CD4-positive, alpha-beta T cell (primary cell): ENCODE results near the gene SACS. TPM values are rescaled to one million over a fixed set of nuclear protein-coding genes. Genes with fewer than 3 reads are reported as not detected.
"Not testable (repeated sequence)": the region's sequence is repeated elsewhere in the genome, so short reads cannot be mapped to it uniquely, and the experiment has no call there.

ENCODE experiments used
- ATAC-seq: fragments of 200-7000 bp; cut with Tn5 transposase; one replicate; pipeline ENCODE4 v1.10.0; 2022; ENCODE audit warnings: mild to moderate bottlenecking; ENCODE audit not compliant: poor library complexity
- CTCF ChIA-PET: fragments of 350-600 bp; sonication (Branson Sonifier 250); formaldehyde crosslinking; loops from one replicate; lab custom pipeline; 2021; ENCODE audit warnings: antibody characterized with exemption, inconsistent platforms; lab: Charles Lee
- POLR2A ChIA-PET: fragments of 350-600 bp; sonication (Branson Sonifier 250); formaldehyde crosslinking; loops from one replicate; lab custom pipeline; 2021; ENCODE audit warnings: antibody characterized with exemption, inconsistent platforms; lab: Charles Lee
- DNase-seq, 14 experiments: peaks; one replicate each; pipeline ENCODE4 v3.0.0-alpha.2; 2013 to 2020; ENCODE audit warnings: mixed read lengths in 2 of 14
- H3K27ac ChIP-seq, 2 donors: one replicate each; pipeline versions ENCODE4 v1.5.1 to v1.7.0; 2013; ENCODE audit warnings: low read length in 2 of 2, low read depth in 1 of 2, mild to moderate bottlenecking in 1 of 2
- H3K27me3 ChIP-seq, 2 experiments: 1 replicate in 1 of 2; 2 replicates in 1 of 2; pipeline versions ENCODE4 v1.6.1 to v1.7.0; 2013; ENCODE audit warnings: low read length in 2 of 2, control low read depth in 1 of 2, mild to moderate bottlenecking in 1 of 2, moderate library complexity in 1 of 2; ENCODE audit not compliant: insufficient read depth in 2 of 2, control insufficient read depth in 1 of 2
- H3K36me3 ChIP-seq: one replicate; pipeline ENCODE4 v1.6.1; 2013; ENCODE audit warnings: low read length, control low read depth; ENCODE audit not compliant: insufficient read depth
- H3K4me1 ChIP-seq: one replicate; pipeline ENCODE4 v1.6.1; 2013; ENCODE audit warnings: low read length, control low read depth; ENCODE audit not compliant: insufficient read depth
- H3K4me3 ChIP-seq: one replicate; pipeline ENCODE4 v1.5.1; 2013; ENCODE audit warnings: mild to moderate bottlenecking, low read length, moderate library complexity
- H3K9me3 ChIP-seq, 2 experiments: 1 replicate in 1 of 2; 2 replicates in 1 of 2; pipeline versions ENCODE4 v1.6.1 to v1.7.0; 2013; ENCODE audit warnings: low read length in 2 of 2, mild to moderate bottlenecking in 2 of 2, control low read depth in 1 of 2, moderate library complexity in 1 of 2; ENCODE audit not compliant: control insufficient read depth in 1 of 2, insufficient read depth in 1 of 2
- H3K27ac Mint-ChIP-seq: one replicate; pipeline ENCODE4 v1.8.0; 2020; ENCODE audit warnings: mixed read lengths
- H3K27me3 Mint-ChIP-seq: one replicate; pipeline ENCODE4 v1.8.0; 2021; ENCODE audit warnings: mixed read lengths
- H3K36me3 Mint-ChIP-seq: one replicate; pipeline ENCODE4 v1.8.0; 2021; ENCODE audit warnings: low read depth, mixed read lengths
- H3K4me1 Mint-ChIP-seq: one replicate; pipeline ENCODE4 v1.8.0; 2021; ENCODE audit warnings: low read depth, mixed read lengths
- H3K4me3 Mint-ChIP-seq: one replicate; pipeline ENCODE4 v1.8.0; 2020; ENCODE audit warnings: mild to moderate bottlenecking, mixed read lengths
- H3K9me3 Mint-ChIP-seq: one replicate; pipeline ENCODE4 v1.8.0; 2020; ENCODE audit warnings: mixed read lengths
- CTCF ChIP-seq: fragments of 200-600 bp; IDR thresholded peaks from one replicate; pipeline ENCODE4 v1.8.0; 2022; ENCODE audit warnings: antibody characterized with exemption, mild to moderate bottlenecking
- intact Hi-C, 2 experiments: fragments of 100-400 bp; cut with DNase I in 1 of 2; cut with micrococcal nuclease in 1 of 2; formaldehyde crosslinking; loops; one replicate each; pipeline versions ENCODE4 v1.15.1 to v1.9.0; 2023 to 2025; cut with DNase I, micrococcal nuclease
- total RNA-seq, 174 experiments: library from RNA in 2 of 174; stranded (reverse) in 2 of 174; gene quantifications; one replicate each; pipeline ENCODE4 v1.2.3 and lab custom pipeline; 2021 to 2026

The SACS gene
- total RNA-seq, 2 experiments from 2014 or later, result 8.7 to 11.6 TPM

- ATAC-seq, result no peak
- Mint-ChIP-seq H3K4me1 (no peaks in the 10 kb centered on the region), H3K9me3 (no peaks in the 10 kb centered on the region), H3K36me3 (no peaks in the 10 kb centered on the region), H3K27ac (no peak overlapping the region), H3K27me3 (no peaks in the 10 kb centered on the region), H3K4me3 (no peak overlapping the region)
- no peak for TF ChIP-seq CTCF
- H3K4me1 ChIP-seq, result no peaks in the 10 kb centered on the region
- no peak overlapping the region for H3K4me3 ChIP-seq
- ChIA-PET POLR2A (no interaction called here), CTCF (no interaction called here)
- H3K9me3 ChIP-seq, result no peaks in the 10 kb centered on the region
- H3K36me3 ChIP-seq, result no peaks in the 10 kb centered on the region
- no peaks in the 10 kb centered on the region for H3K27me3 ChIP-seq
- intact Hi-C loops, result no loop called here
- H3K27ac ChIP-seq, result no peak overlapping the region
- DNase-seq, result no peak
Observed at GRCh38 chr13:23411706-23412105, 21.8 kb downstream of the SACS start.

DNA sequence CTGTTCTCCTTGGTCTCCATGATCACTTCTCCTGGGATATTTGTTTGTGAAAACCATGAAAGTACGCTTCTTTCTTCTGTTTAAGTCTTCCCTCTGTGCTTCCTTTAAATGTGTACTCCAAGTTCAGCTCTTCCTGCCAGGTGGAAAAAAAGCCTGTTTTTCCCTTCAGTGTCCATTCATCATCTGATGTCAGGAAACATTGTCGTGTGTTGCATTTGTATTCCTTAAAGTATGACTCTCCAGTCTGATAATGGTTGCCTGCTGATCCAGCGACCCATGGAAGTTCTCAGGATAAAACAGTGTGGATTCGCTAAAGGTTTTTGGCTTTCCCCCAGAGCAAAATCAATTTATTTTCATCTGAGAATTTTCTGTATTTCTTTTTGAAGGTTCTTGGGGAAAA lies 22.3 kb downstream of the SACS start:
- H3K4me1 Mint-ChIP-seq, result no peaks in the 10 kb centered on the region
- no peaks in the 10 kb centered on the region for H3K27me3 Mint-ChIP-seq
- H3K36me3 Mint-ChIP-seq, result no peaks in the 10 kb centered on the region
- H3K27ac ChIP-seq, result no peak overlapping the region
- intact Hi-C loops, result no loop called here
- H3K27ac Mint-ChIP-seq, result no peak overlapping the region
- H3K4me3 Mint-ChIP-seq, result no peak overlapping the region
- DNase-seq (no peak), ATAC-seq (no peak)
- CTCF ChIA-PET, result no interaction called here
- POLR2A ChIA-PET, result no interaction called here
- no peaks in the 10 kb centered on the region for H3K4me1 ChIP-seq
- no peaks in the 10 kb centered on the region for H3K9me3 ChIP-seq
- no peaks in the 10 kb centered on the region for H3K36me3 ChIP-seq
- H3K27me3 ChIP-seq, result no peaks in the 10 kb centered on the region
- no peak for TF ChIP-seq CTCF
- no peaks in the 10 kb centered on the region for H3K9me3 Mint-ChIP-seq
- H3K4me3 ChIP-seq, result no peak overlapping the region

DNA sequence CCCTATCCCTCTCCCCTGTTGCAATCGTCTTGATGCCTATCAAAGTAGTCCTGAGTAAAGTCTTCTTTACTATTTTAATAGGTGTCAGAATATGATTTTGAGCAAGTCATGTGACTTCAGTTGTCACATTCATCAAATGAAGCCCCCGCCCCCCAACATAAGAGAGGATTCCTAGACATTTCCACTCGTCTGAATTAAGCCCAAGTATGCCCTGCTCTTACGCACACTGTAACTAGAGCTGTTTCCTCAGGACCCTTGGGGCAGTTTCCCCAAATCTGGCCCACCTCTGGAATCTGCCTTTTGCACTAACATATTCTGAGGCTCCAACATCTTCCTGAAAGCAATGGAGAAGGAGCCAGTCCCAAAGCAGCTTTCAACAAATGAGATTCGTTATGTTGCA lies 25.5 kb downstream of the SACS start:
- Mint-ChIP-seq H3K4me3 (no peak overlapping the region), H3K36me3 (no peaks in the 10 kb centered on the region), H3K27ac (no peak overlapping the region), H3K4me1 (no peaks in the 10 kb centered on the region), H3K9me3 (no peaks in the 10 kb centered on the region), H3K27me3 (no peaks in the 10 kb centered on the region)
- no peak for TF ChIP-seq CTCF
- intact Hi-C loops, result no loop called here
- DNase-seq (no peak), ATAC-seq (no peak)
- H3K4me3 ChIP-seq, result no peak overlapping the region
- ChIA-PET CTCF (interaction anchor here (1.2 kb wide), 1 partner anchor 15 kb away, joined by 4 read pairs; no protein-coding TSS in a partner anchor), POLR2A (no interaction called here)
- H3K9me3 ChIP-seq, result no peaks in the 10 kb centered on the region
- no peaks in the 10 kb centered on the region for H3K36me3 ChIP-seq
- H3K27ac ChIP-seq, result no peak overlapping the region
- no peaks in the 10 kb centered on the region for H3K27me3 ChIP-seq
- no peaks in the 10 kb centered on the region for H3K4me1 ChIP-seq

DNA sequence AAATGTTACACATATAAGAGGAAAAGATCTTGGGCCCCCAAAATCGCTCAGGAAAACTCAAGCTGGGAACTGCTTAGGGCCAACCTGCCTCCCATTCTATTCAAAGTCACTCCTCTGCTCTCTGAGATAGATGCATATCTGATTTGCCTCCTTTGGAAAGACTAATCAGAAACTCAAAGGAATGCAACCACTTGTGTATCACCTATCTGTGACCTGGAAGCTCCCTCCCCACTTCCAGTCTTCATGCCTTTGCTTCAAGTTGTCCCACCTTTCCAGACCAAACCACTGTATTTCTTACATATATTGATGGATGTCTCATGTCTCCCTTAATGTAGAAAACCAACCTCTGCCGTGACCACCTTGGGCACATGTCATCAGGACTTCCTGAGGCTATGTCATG lies 32.3 kb downstream of the SACS start:
- ATAC-seq, H3K36me3 Mint-ChIP-seq, H3K4me3 Mint-ChIP-seq, DNase-seq, H3K9me3 ChIP-seq, H3K36me3 ChIP-seq, POLR2A ChIA-PET, H3K27me3 ChIP-seq, H3K27me3 Mint-ChIP-seq, H3K4me1 Mint-ChIP-seq, H3K27ac Mint-ChIP-seq, H3K9me3 Mint-ChIP-seq, CTCF ChIA-PET, H3K4me1 ChIP-seq, intact Hi-C loops, H3K27ac ChIP-seq, H3K4me3 ChIP-seq: not testable (repeated sequence)
